Effector memory CD8-positive, alpha-beta T cell (primary cell): ENCODE results near the gene INSM2.

Source experiments
- ATAC-seq: fragments of 150-1000 bp; cut with Tn5 transposase; replicated peaks from 2 replicates; pipeline ENCODE4 v1.10.0; 2021; ENCODE audit warnings: mild to moderate bottlenecking, moderate library complexity
- DNase-seq, 3 experiments: peaks; one replicate each; pipeline ENCODE4 v3.0.0; 2021
- H3K27ac Mint-ChIP-seq, 2 donors: one replicate each; pipeline ENCODE4 v1.8.0; 2022; ENCODE audit warnings: mild to moderate bottlenecking in 2 of 2, mixed read lengths in 2 of 2, moderate library complexity in 2 of 2
- H3K27me3 Mint-ChIP-seq, 2 donors: one replicate each; pipeline ENCODE4 v1.8.0; 2022; ENCODE audit warnings: mixed read lengths in 2 of 2
- H3K36me3 Mint-ChIP-seq: one replicate; pipeline ENCODE4 v1.8.0; 2022; ENCODE audit warnings: mild to moderate bottlenecking, moderate library complexity, mixed read lengths; ENCODE audit not compliant: insufficient read depth
- H3K4me1 Mint-ChIP-seq, 2 donors: one replicate each; pipeline ENCODE4 v1.8.0; 2022; ENCODE audit warnings: low read depth in 2 of 2, mixed read lengths in 2 of 2
- H3K4me3 Mint-ChIP-seq, 2 donors: one replicate each; pipeline ENCODE4 v1.8.0; 2022; ENCODE audit warnings: mild to moderate bottlenecking in 2 of 2, mixed read lengths in 2 of 2, moderate library complexity in 2 of 2
- H3K9me3 Mint-ChIP-seq, 2 donors: one replicate each; pipeline ENCODE4 v1.8.0; 2022; ENCODE audit warnings: mixed read lengths in 2 of 2

Gene INSM2

GRCh38 chr14:35558680-35559079 lies 24.7 kb downstream of the INSM2 start:
- H3K4me1 Mint-ChIP-seq = peaks cover 0 to 1% of the 10 kb centered on the region in 2 donors
- ATAC-seq (no peak), DNase-seq (no peak)
- H3K9me3 Mint-ChIP-seq = no peaks in the 10 kb centered on the region
- H3K27me3 Mint-ChIP-seq = no peaks in the 10 kb centered on the region
- H3K27ac Mint-ChIP-seq = no peak overlapping the region
- H3K4me3 Mint-ChIP-seq = no peak overlapping the region
- no peaks in the 10 kb centered on the region for H3K36me3 Mint-ChIP-seq

GRCh38 chr14:35565871-35566464 lies 32.0 kb downstream of the INSM2 start:
- no peak overlapping the region for H3K27ac Mint-ChIP-seq
- H3K27me3 Mint-ChIP-seq = no peaks in the 10 kb centered on the region
- H3K4me1 Mint-ChIP-seq = peaks cover 0 to 1% of the 10 kb centered on the region in 2 donors
- no peaks in the 10 kb centered on the region for H3K9me3 Mint-ChIP-seq
- H3K4me3 Mint-ChIP-seq = no peak overlapping the region
- DNase-seq = no peak
- ATAC-seq = no peak
- H3K36me3 Mint-ChIP-seq = peaks cover 4% of the 10 kb centered on the region

- Mint-ChIP-seq H3K36me3 (peaks cover 4% of the 10 kb centered on the region), H3K27me3 (no peaks in the 10 kb centered on the region), H3K27ac (no peak overlapping the region), H3K4me1 (no peaks in the 10 kb centered on the region), H3K4me3 (no peak overlapping the region), H3K9me3 (no peaks in the 10 kb centered on the region)
- no peak for DNase-seq
- no peak for ATAC-seq
Measured at GRCh38 chr14:35571598-35571997, 37.6 kb downstream of the INSM2 start.

GRCh38 chr14:35573911-35574310 lies 39.9 kb downstream of the INSM2 start:
- peaks cover 0 to 4% of the 10 kb centered on the region in 2 donors for H3K4me1 Mint-ChIP-seq
- H3K27ac Mint-ChIP-seq = no peak overlapping the region
- peaks cover 7% of the 10 kb centered on the region for H3K36me3 Mint-ChIP-seq
- H3K27me3 Mint-ChIP-seq = no peaks in the 10 kb centered on the region
- DNase-seq (no peak), ATAC-seq (no peak)
- no peaks in the 10 kb centered on the region for H3K9me3 Mint-ChIP-seq
- H3K4me3 Mint-ChIP-seq = no peak overlapping the region

- no peak overlapping the region for H3K4me3 Mint-ChIP-seq
- peaks cover 0 to 6% of the 10 kb centered on the region in 2 donors for H3K4me1 Mint-ChIP-seq
- no peak overlapping the region for H3K27ac Mint-ChIP-seq
- no peaks in the 10 kb centered on the region for H3K9me3 Mint-ChIP-seq
- DNase-seq = no peak
- peaks cover 3% of the 10 kb centered on the region for H3K36me3 Mint-ChIP-seq
- H3K27me3 Mint-ChIP-seq = no peaks in the 10 kb centered on the region
- no peak for ATAC-seq
Measured at GRCh38 chr14:35576260-35576659, 42.3 kb downstream of the INSM2 start.

- Mint-ChIP-seq H3K9me3 (no peaks in the 10 kb centered on the region), H3K36me3 (peaks cover 3% of the 10 kb centered on the region), H3K27me3 (no peaks in the 10 kb centered on the region), H3K27ac (no peak overlapping the region), H3K4me3 (no peak overlapping the region), H3K4me1 (peaks cover 0 to 6% of the 10 kb centered on the region in 2 donors)
- DNase-seq (no peak), ATAC-seq (no peak)
Measured at GRCh38 chr14:35576856-35577255, 42.9 kb downstream of the INSM2 start.

- H3K27ac Mint-ChIP-seq = no peak overlapping the region
- DNase-seq (no peak), ATAC-seq (no peak)
- peaks cover 5% of the 10 kb centered on the region for H3K36me3 Mint-ChIP-seq
- H3K27me3 Mint-ChIP-seq = no peaks in the 10 kb centered on the region
- no peak overlapping the region for H3K4me3 Mint-ChIP-seq
- H3K4me1 Mint-ChIP-seq = peaks cover 0 to 6% of the 10 kb centered on the region in 2 donors
- H3K9me3 Mint-ChIP-seq = no peaks in the 10 kb centered on the region
Measured at GRCh38 chr14:35578135-35578534, 44.2 kb downstream of the INSM2 start.

- H3K9me3 Mint-ChIP-seq = no peaks in the 10 kb centered on the region
- peaks cover 6% of the 10 kb centered on the region for H3K36me3 Mint-ChIP-seq
- no peak overlapping the region for H3K4me3 Mint-ChIP-seq
- no peak for DNase-seq
- ATAC-seq = no peak
- peaks cover 0 to 6% of the 10 kb centered on the region in 2 donors for H3K4me1 Mint-ChIP-seq
- no peaks in the 10 kb centered on the region for H3K27me3 Mint-ChIP-seq
- no peak overlapping the region for H3K27ac Mint-ChIP-seq
Measured at GRCh38 chr14:35578639-35579038, 44.7 kb downstream of the INSM2 start.
